Right kidney (tissue), 1 donor: ENCODE measurements around the gene DYNC1LI1.

Experiments used
- DNase-seq: peaks from one replicate; pipeline ENCODE4 v3.0.0-alpha.2; 2016

The DYNC1LI1 gene

GRCh38 chr3:32493437-32494414 lies 76.9 kb downstream of the DYNC1LI1 start:
- no peak for DNase-seq

- DNase-seq = no peak
Measured at GRCh38 chr3:32492684-32493436, 77.8 kb downstream of the DYNC1LI1 start.

GRCh38 chr3:32488474-32489008 lies 82.1 kb downstream of the DYNC1LI1 start:
- no peak for DNase-seq

GRCh38 chr3:32487781-32488473 lies 82.7 kb downstream of the DYNC1LI1 start:
- no peak for DNase-seq

- no peak for DNase-seq
Measured at GRCh38 chr3:32484436-32484835, 86.2 kb downstream of the DYNC1LI1 start.

GRCh38 chr3:32483772-32484171 lies 86.9 kb downstream of the DYNC1LI1 start:
- no peak for DNase-seq

GRCh38 chr3:32482693-32483092 lies 88.0 kb downstream of the DYNC1LI1 start:
- no peak for DNase-seq

GRCh38 chr3:32481791-32482631 lies 88.6 kb downstream of the DYNC1LI1 start:
- DNase-seq = no peak

GRCh38 chr3:32480604-32481003 lies 90.1 kb downstream of the DYNC1LI1 start:
- DNase-seq = no peak
